NCI-H1694 (cell line): ENCODE data around the gene GSTO1.

ENCODE experiments used
- DNase-seq: peaks from one replicate; lab custom pipeline; 2025; lab: John Stamatoyannopoulos, UW

The GSTO1 gene

GRCh38 chr10:104251443-104251842 lies 3.2 kb upstream of the GSTO1 start:
- no peak for DNase-seq

GRCh38 chr10:104252368-104252767 lies 2.3 kb upstream of the GSTO1 start:
- no peak for DNase-seq

GRCh38 chr10:104253106-104253505 lies 1.6 kb upstream of the GSTO1 start:
- DNase-seq = no peak

- DNase-seq = no peak
These were observed 884 bp upstream of the GSTO1 start for GRCh38 chr10:104253606-104254410.

- DNase-seq = no peak
These were observed 754 bp downstream of the GSTO1 start for GRCh38 chr10:104255311-104255981.

- DNase-seq = no peak
These were observed 1.8 kb downstream of the GSTO1 start for GRCh38 chr10:104256335-104256961.

- no peak for DNase-seq
These were observed 2.5 kb downstream of the GSTO1 start for GRCh38 chr10:104257235-104257634.

- no peak for DNase-seq
These were observed 3.5 kb downstream of the GSTO1 start for GRCh38 chr10:104258209-104258608.

- no peak for DNase-seq
These were observed 4.8 kb downstream of the GSTO1 start for GRCh38 chr10:104259456-104259855.

GRCh38 chr10:104259999-104260774 lies 5.5 kb downstream of the GSTO1 start:
- no peak for DNase-seq

GRCh38 chr10:104260775-104261115 lies 6.1 kb downstream of the GSTO1 start:
- no peak for DNase-seq

- DNase-seq = no peak
These were observed 7.4 kb downstream of the GSTO1 start for GRCh38 chr10:104262055-104262454.

GRCh38 chr10:104264783-104265182 lies 10.1 kb downstream of the GSTO1 start:
- DNase-seq = no peak

GRCh38 chr10:104267721-104268404 lies 13.2 kb downstream of the GSTO1 start:
- DNase-seq = no peak

- no peak for DNase-seq
These were observed 13.7 kb downstream of the GSTO1 start for GRCh38 chr10:104268405-104268712.

GRCh38 chr10:104268713-104269645 lies 14.3 kb downstream of the GSTO1 start, which contains the start of gene GSTO2:
Gene GSTO2, plus strand, starts transcription at chr10:104269184. Its CDS starts 5,732 bp downstream, at chr10:104274916.
- DNase-seq = peak; percentile 93

GRCh38 chr10:104273286-104273685 lies 18.6 kb downstream of the GSTO1 start:
- DNase-seq = no peak

- no peak for DNase-seq
These were observed 19.3 kb downstream of the GSTO1 start for GRCh38 chr10:104273899-104274575.

- DNase-seq = no peak
These were observed 20.4 kb downstream of the GSTO1 start for GRCh38 chr10:104274762-104275721.
